HUES6 (cell line): ENCODE data around the gene MAN2A2.
A peak's percentile ranks its signal among the peaks of the same experiment; 100 is the strongest.

Experiments
- H3K27ac ChIP-seq: 2 replicates; pipeline ENCODE4 v1.7.0; 2013; ENCODE audit warnings: low read depth, mild to moderate bottlenecking, low read length, inconsistent platforms
- H3K27me3 ChIP-seq: 2 replicates; pipeline ENCODE4 v1.6.1; 2013; ENCODE audit warnings: low read length; ENCODE audit not compliant: control insufficient read depth, insufficient read depth
- H3K36me3 ChIP-seq: 2 replicates; pipeline ENCODE4 v1.6.1; 2013; ENCODE audit warnings: low read length; ENCODE audit not compliant: control insufficient read depth, insufficient read depth
- H3K4me1 ChIP-seq: 2 replicates; pipeline ENCODE4 v1.6.1; 2013; ENCODE audit warnings: low read length; ENCODE audit not compliant: control insufficient read depth, insufficient read depth
- H3K4me3 ChIP-seq: 2 replicates; pipeline ENCODE4 v1.5.1; 2013; ENCODE audit warnings: low read depth, low read length
- H3K9ac ChIP-seq: one replicate; pipeline ENCODE4 v1.6.1; 2013; ENCODE audit warnings: mild to moderate bottlenecking, low read length
- H3K9me3 ChIP-seq: 2 replicates; pipeline ENCODE4 v1.6.1; 2013; ENCODE audit warnings: low read depth, low read length; ENCODE audit not compliant: control insufficient read depth, insufficient read depth

Gene MAN2A2

DNA sequence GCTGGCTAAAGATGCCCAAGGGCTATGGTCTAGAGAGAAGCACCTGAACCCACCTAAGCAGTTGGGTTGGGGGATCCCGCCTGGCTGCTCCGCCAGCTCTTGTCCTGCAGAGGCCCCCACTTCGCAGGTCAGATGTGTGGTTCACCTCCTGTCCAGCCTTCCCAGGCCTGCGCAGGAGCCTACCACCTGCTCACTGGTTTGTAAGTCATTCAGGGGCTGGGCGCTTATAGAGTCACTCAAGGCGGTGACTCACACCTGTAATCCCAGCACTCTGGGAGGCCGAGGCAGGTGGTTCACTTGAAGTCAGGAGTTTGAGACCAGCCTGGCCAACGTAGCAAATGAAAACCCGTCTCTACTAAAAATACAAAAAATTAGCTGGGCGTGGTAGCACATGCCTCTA is 38.6 kb upstream of the MAN2A2 start:
- Histone ChIP-seq H3K27ac (no peak overlapping the region), H3K36me3 (no peaks in the 10 kb centered on the region)

DNA sequence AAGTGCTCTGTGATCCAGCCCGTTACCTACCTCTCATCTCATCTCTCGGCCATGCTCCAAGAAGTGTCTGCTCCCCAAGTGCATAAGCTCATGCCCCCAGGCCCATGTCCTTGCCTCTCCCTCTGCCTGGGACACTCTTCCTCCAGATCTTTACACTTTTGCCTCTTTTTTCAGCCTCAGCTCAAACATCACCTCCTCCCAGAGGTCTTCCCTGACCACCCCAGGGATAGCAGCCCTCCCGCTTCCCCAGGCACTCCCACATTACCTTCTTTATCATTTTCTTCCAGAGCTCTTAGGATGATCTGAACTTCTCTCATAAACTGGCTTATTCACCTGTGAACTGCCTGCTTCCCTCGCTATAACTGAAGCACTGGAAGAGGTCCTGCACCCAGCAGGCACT is 37.4 kb upstream of the MAN2A2 start:
- Histone ChIP-seq H3K4me1 (peaks cover 38% of the 10 kb centered on the region), H3K9ac (no peak overlapping the region), H3K27ac (no peak overlapping the region)

More for the DNA sequence above, 38.6 kb upstream of the MAN2A2 start:
- H3K9ac ChIP-seq, result no peak overlapping the region
- H3K4me3 ChIP-seq, result no peak overlapping the region
- H3K9me3 ChIP-seq, result no peaks in the 10 kb centered on the region
- no peaks in the 10 kb centered on the region for H3K27me3 ChIP-seq
- H3K4me1 ChIP-seq, result peaks cover 35% of the 10 kb centered on the region

DNA sequence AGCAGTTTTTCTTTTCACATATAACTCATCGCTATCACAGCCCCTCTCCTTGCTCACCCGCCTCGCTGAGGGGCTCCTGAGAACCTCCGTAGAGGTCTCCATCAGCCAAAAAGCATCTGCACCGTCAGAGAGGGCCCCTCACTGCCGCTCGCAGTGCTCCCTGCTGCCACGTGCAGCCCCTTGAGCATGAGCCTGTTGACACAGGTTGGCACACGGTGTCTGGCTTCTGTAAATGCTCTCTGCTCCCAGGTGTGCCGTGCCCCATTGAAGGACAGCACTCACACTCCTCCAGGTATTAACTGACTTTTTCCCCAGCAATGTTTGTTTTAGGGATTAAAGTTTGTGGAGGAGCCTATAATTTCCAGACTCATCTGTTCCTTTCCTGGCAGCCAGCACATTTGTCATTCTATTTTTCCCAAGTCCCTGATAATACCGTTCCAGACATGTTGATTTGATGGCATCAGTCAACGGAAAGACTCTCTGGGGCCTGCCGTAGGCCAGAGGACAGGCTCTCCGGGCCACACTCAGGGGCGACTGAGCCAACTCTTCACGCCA is 36.9 kb upstream of the MAN2A2 start:
- Histone ChIP-seq H3K27me3 (no peaks in the 10 kb centered on the region), H3K27ac (no peak overlapping the region), H3K4me3 (no peak overlapping the region), H3K36me3 (no peaks in the 10 kb centered on the region), H3K4me1 (peaks cover 38% of the 10 kb centered on the region), H3K9me3 (no peaks in the 10 kb centered on the region), H3K9ac (no peak overlapping the region)

More for the DNA sequence above, 37.4 kb upstream of the MAN2A2 start:
- Histone ChIP-seq H3K27me3 (no peaks in the 10 kb centered on the region), H3K9me3 (no peaks in the 10 kb centered on the region), H3K36me3 (no peaks in the 10 kb centered on the region), H3K4me3 (no peak overlapping the region)

DNA sequence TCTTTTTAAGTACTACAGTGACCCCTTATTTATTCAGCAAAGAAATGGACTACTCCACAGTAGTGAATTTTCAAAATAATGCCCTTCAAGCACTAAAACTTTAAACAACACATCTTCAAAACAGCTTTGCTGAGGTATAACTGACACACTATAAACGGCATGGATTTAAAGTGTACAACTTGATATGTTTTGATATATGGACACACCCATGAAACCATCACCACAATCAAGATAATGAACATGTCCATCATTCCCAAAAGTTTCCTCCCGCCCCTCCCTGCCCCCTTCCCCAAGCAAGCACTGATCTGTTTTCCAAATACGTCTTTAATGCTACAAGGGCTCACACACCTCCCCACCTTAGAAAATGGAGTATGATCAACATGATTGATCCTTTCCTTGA is 36.3 kb upstream of the MAN2A2 start:
- H3K36me3 ChIP-seq, result no peaks in the 10 kb centered on the region
- no peak overlapping the region for H3K27ac ChIP-seq
- no peak overlapping the region for H3K4me3 ChIP-seq
- H3K4me1 ChIP-seq, result peaks cover 37% of the 10 kb centered on the region
- no peak overlapping the region for H3K9ac ChIP-seq
- no peaks in the 10 kb centered on the region for H3K9me3 ChIP-seq
- no peaks in the 10 kb centered on the region for H3K27me3 ChIP-seq

DNA sequence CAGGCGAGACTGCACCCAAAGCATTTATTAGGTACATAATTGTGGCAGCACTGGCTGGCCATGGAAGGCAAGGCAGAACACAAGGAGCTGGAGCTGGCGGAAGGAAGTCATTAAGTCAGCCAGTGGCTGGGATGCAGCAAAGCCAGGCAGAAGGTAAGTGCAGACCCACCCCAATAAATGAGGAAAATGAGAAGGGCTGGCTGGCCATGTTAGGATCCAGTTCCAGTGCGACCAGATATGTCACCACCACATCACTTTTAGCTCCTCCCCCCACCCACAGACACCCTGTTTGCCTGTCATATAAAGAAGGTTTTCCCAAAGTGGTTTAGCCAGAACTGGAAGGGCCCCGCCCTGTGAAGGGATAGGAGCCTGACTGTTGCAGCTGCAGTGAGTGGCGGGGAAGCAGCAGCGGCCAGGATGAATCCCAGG is 34.8 kb upstream of the MAN2A2 start, which contains the start of gene FURIN:
TSS of gene FURIN (plus strand) at position 328 of the 429 bp plus-strand sequence. CDS start 7,153 bp downstream, outside the sequence.
- no peak within 1 kb of the TSS for H3K4me3 ChIP-seq
- peak within 1 kb of the TSS; percentile 76; the same call in 1 of the 2 replicates for H3K27ac ChIP-seq
- H3K36me3 ChIP-seq, result no peaks in the 10 kb centered on the region
- no peaks in the 10 kb centered on the region for H3K27me3 ChIP-seq
- peak within 1 kb of the TSS; percentile 57 for H3K9ac ChIP-seq
- peaks cover 48% of the 10 kb centered on the region for H3K4me1 ChIP-seq
- H3K9me3 ChIP-seq, result no peaks in the 10 kb centered on the region

DNA sequence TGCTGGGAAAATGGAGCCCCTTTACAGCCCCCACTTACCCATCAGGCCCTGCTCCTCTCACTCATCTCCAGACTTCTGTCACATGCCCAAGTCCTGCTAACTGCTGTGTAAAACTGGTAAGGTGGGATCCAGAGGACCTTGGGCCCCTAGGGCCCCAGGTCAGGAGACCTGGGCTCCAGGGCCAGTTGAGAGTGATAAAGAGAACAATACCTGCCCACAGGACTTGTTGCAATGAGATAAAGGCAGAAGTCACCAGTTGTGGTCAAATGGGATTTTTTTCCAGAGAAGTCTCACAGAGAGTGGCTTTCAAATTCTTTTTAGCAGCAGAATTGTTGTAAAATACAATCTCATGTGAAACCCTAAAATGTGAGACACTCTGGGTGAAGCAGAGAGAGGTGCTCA is 34.0 kb upstream of the MAN2A2 start:
- no peak overlapping the region for H3K4me3 ChIP-seq
- H3K9ac ChIP-seq, result peak overlapping the region; percentile 57
- H3K27me3 ChIP-seq, result no peaks in the 10 kb centered on the region
- H3K9me3 ChIP-seq, result no peaks in the 10 kb centered on the region
- peaks cover 52% of the 10 kb centered on the region for H3K4me1 ChIP-seq
- H3K36me3 ChIP-seq, result no peaks in the 10 kb centered on the region
- H3K27ac ChIP-seq, result peak overlapping the region; percentile 76; the same call in 1 of the 2 replicates

DNA sequence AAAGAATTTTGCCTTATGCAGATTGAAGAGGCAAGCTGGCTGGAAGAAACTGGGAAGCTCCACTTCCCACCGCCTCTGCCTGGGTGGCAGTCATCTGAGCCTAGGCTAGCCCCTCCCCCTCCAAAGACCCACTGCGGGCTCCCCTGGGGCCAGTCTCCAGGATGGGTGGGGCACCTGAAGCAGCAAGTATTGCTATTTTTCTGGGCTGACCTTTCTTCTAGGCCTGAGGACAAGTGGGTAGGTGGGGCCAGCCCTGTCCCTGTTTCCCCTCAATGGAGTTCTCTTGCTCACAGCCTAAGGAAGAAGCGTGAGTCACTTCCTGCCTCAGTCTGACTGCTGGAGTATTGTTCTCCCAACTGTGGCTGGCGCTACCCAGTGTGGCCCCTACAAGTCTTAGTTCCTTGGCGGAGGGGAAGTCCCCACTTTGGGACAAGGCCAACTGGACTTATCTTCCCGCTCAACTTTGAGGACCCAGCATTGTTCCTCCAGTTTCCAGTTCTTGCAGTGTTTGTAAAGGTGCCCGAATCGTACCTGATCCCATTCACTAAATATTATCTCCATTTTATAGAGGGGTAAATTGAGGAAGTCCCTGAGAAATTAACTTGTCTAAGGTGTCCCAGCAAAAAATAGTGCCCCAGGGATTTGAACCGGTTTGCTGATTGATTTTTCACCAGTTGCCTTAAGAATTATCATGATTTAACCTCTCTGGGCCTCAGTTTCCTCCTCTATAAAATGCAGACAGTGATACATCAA is 33.3 kb upstream of the MAN2A2 start:
- H3K9ac ChIP-seq, result peak overlapping the region; percentile 86
- H3K9me3 ChIP-seq, result no peaks in the 10 kb centered on the region
- peak overlapping the region; percentile 79; the same call in 1 of the 2 replicates for H3K27ac ChIP-seq
- no peaks in the 10 kb centered on the region for H3K36me3 ChIP-seq
- H3K4me1 ChIP-seq, result peaks cover 57% of the 10 kb centered on the region
- 0 out of 2 replicates have a peak overlapping the region, but pooled peaks have one; percentile 84 for H3K4me3 ChIP-seq
- no peaks in the 10 kb centered on the region for H3K27me3 ChIP-seq

DNA sequence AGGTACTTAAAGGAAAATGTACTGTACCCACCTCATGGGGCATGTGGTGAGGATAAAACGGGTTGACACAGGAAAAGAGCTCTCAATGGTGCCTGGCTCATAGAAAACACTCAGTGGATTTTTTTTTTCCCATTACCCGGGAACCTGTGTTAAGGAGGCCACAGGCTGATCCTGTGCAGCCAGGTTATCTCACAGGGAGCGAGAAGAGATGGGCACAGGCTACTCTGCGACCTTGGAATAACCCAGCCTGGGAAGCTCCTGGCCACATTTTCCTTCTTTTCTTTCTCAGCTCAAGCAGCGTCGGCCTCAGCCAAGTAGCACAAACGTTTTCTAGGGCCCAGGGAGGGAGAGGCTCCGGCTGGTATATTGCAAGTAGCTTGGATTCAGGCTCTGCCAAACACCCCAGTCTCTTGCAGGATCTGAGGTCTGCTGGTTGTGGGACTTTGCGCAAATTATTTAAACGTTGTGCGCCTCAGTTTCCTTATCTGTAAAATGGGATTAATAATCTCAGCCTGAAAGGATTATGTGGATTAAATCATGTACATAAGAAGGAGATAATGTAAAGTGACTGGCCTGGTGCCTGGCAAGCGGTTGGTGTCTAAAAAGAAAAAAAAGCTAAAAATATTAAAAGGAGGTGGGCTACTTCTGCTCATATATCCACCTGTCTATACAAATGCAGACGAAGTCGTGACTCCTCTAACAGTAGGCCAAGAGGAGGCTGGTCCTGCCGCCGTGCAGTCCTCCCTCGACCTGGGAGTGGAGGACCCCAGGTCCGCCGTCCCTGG is 32.6 kb upstream of the MAN2A2 start:
- Histone ChIP-seq H3K4me3 (peak overlapping the region; percentile 84), H3K9me3 (no peaks in the 10 kb centered on the region), H3K4me1 (peaks cover 57% of the 10 kb centered on the region), H3K9ac (peak overlapping the region; percentile 86), H3K27me3 (no peaks in the 10 kb centered on the region), H3K36me3 (peaks cover under 1% of the 10 kb centered on the region), H3K27ac (peak overlapping the region; percentile 79; the same call in 1 of the 2 replicates)

DNA sequence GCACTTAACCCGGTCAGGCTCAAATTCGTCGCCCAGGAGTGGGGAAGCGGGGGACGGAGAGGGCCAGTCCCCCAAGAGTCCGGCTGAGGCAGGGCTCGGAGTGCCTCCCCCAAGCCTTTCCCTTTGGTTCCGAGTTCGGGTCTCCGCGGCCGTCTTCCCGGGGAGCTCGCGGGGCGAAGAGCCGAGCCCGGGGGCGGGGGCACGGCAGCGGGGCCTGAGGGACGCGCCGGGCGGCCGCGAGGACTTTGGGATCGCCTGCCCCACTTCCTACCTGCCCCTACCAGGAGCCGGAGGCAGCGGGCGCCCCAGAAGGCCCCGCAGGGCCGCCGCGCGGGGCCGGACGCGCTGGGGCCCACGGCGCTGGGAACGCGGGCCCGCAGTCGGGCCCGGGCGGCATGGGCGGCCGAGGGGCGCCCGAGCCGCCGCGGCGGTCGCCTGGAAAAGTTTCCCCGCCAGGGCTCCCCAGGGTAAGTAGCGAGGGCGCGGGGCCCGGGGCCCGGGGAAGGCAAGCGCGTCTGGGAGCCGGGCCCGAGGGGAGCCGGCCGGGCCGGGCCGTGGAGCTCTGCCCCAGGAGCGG is 31.9 kb upstream of the MAN2A2 start:
- Histone ChIP-seq H3K27ac (peak overlapping the region; percentile 79; the same call in 1 of the 2 replicates), H3K36me3 (peaks cover 8% of the 10 kb centered on the region), H3K4me3 (peak overlapping the region; percentile 84), H3K9ac (peak overlapping the region; percentile 86), H3K9me3 (no peaks in the 10 kb centered on the region), H3K27me3 (no peaks in the 10 kb centered on the region), H3K4me1 (peaks cover 57% of the 10 kb centered on the region)

DNA sequence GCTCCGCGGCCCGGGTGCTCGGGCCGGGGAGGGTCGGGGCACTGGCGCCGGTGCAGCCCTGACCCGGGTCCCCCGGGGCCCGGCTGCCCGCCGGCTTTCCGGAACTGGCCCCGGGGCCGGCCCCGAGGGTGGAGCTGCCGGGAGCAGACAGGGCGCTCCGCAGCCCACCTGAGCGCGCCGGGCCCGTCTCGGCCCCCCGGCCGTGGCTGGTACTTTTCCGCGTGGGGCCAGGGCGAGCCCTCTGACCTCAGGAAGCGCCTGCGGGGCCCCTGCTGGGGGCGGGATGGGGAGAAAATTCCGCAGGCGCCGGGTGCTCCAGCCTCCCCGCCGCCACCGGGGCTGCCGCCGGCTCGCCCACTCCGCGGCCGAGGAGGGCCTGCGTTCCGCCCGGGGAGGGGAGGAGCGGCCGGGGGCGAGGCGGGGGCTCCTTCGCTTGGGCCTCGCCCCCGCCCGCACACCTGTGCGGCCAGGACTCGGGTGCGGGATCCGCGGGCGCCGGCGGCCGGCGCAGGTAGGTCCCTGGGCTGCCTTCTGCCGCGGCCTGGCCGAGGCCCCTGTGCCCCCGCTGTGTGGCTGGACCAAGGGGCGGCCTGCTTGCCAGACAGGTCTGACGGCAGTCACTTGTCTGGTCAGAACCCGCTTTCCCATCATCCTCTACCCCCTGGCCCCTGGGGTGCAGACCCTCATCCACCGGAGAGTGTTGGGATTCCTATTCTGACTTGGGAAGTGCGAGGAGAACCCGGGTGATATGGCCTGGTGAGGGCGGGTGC is 31.2 kb upstream of the MAN2A2 start:
- Histone ChIP-seq H3K9ac (peak overlapping the region; percentile 86), H3K9me3 (no peaks in the 10 kb centered on the region), H3K36me3 (peaks cover 14% of the 10 kb centered on the region), H3K27ac (peak overlapping the region; percentile 55; the same call in 1 of the 2 replicates), H3K4me3 (peak overlapping the region; percentile 84), H3K27me3 (no peaks in the 10 kb centered on the region), H3K4me1 (peaks cover 57% of the 10 kb centered on the region)
